CD4-positive, alpha-beta memory T cell (primary cell): ENCODE results near the gene KCNJ9. TPM values are rescaled to one million over a fixed set of nuclear protein-coding genes. Genes with fewer than 3 reads are reported as not detected.

Experiments
- CTCF ChIA-PET: fragments of 350-600 bp; sonication (Branson Sonifier 250); formaldehyde crosslinking; loops from one replicate; lab custom pipeline; 2021; ENCODE audit warnings: inconsistent platforms; ENCODE audit not compliant: partially characterized antibody; lab: Charles Lee
- POLR2A ChIA-PET: fragments of 350-600 bp; sonication (Branson Sonifier 250); formaldehyde crosslinking; loops from one replicate; lab custom pipeline; 2021; ENCODE audit not compliant: partially characterized antibody; lab: Charles Lee
- DNase-seq, 5 donors: peaks; one replicate each; pipeline versions ENCODE4 v3.0.0 to v3.0.0-alpha.2; 2020 to 2022; ENCODE audit warnings: mixed read lengths in 1 of 5
- H3K27ac ChIP-seq: one replicate; pipeline ENCODE4 v1.7.0; 2013; ENCODE audit warnings: low read depth, low read length
- H3K27me3 ChIP-seq: 2 replicates; pipeline ENCODE4 v1.7.0; 2013; ENCODE audit warnings: mild to moderate bottlenecking, low read length, moderate library complexity; ENCODE audit not compliant: insufficient read depth
- H3K36me3 ChIP-seq: 2 replicates; pipeline ENCODE4 v1.7.0; 2013; ENCODE audit warnings: mild to moderate bottlenecking, low read length, moderate library complexity; ENCODE audit not compliant: insufficient read depth
- H3K4me1 ChIP-seq: 2 replicates; pipeline ENCODE4 v1.7.0; 2013; ENCODE audit warnings: mild to moderate bottlenecking, low read length, moderate library complexity; ENCODE audit not compliant: insufficient read depth
- H3K4me3 ChIP-seq, 2 donors: one replicate each; pipeline ENCODE4 v1.7.0; 2013; ENCODE audit warnings: low read length in 2 of 2, mild to moderate bottlenecking in 1 of 2
- H3K9me3 ChIP-seq, 2 donors: one replicate each; pipeline ENCODE4 v1.7.0; 2013; ENCODE audit warnings: low read length in 2 of 2, control low read depth in 1 of 2; ENCODE audit not compliant: control insufficient read depth in 1 of 2
- H3K27ac Mint-ChIP-seq, 7 donors: one replicate each; pipeline ENCODE4 v1.8.0; 2020 to 2021; ENCODE audit warnings: mixed read lengths in 7 of 7, mild to moderate bottlenecking in 6 of 7, inconsistent platforms in 3 of 7, moderate library complexity in 3 of 7
- H3K27me3 Mint-ChIP-seq, 2 donors: one replicate each; pipeline ENCODE4 v1.8.0; 2020 to 2021; ENCODE audit warnings: mixed read lengths in 2 of 2
- H3K36me3 Mint-ChIP-seq, 2 donors: one replicate each; pipeline ENCODE4 v1.8.0; 2020 to 2021; ENCODE audit warnings: mixed read lengths in 2 of 2, inconsistent platforms in 1 of 2, mild to moderate bottlenecking in 1 of 2
- H3K4me1 Mint-ChIP-seq, 4 donors: one replicate each; pipeline ENCODE4 v1.8.0; 2020 to 2021; ENCODE audit warnings: mixed read lengths in 4 of 4, mild to moderate bottlenecking in 1 of 4
- H3K4me3 Mint-ChIP-seq, 8 donors: one replicate each; pipeline ENCODE4 v1.8.0; 2020 to 2021; ENCODE audit warnings: mixed read lengths in 8 of 8, mild to moderate bottlenecking in 7 of 8, moderate library complexity in 6 of 8, inconsistent platforms in 3 of 8
- H3K9me3 Mint-ChIP-seq, 8 donors: one replicate each; pipeline ENCODE4 v1.8.0; 2020 to 2021; ENCODE audit warnings: mixed read lengths in 8 of 8, mild to moderate bottlenecking in 5 of 8, inconsistent platforms in 3 of 8, moderate library complexity in 1 of 8
- intact Hi-C: fragments of 100-400 bp; cut with micrococcal nuclease; formaldehyde crosslinking; loops from one replicate; pipeline ENCODE4 v1.15.1; 2023
- polyA plus RNA-seq, 2 donors: library from polyadenylated mRNA; unstranded; fragments of 300-500 nt; fragmentation: Illumina TruSeq; gene quantifications; one replicate each; pipeline ENCODE4 v1.2.3, GENCODE V29; 2021
- total RNA-seq, 2 experiments: library from RNA; stranded (reverse); gene quantifications; one replicate each; pipeline ENCODE4 v1.2.3, GENCODE V29; 2021

Gene KCNJ9
- total and polyA plus RNA-seq, 4 experiments from 2014 or later, result not detected

- H3K4me3 Mint-ChIP-seq, result no peak overlapping the region
- intact Hi-C loops, result no loop called here
- Histone ChIP-seq H3K27ac (no peak overlapping the region), H3K4me1 (no peaks in the 10 kb centered on the region), H3K4me3 (no peak overlapping the region), H3K27me3 (no peaks in the 10 kb centered on the region), H3K9me3 (no peaks in the 10 kb centered on the region), H3K36me3 (no peaks in the 10 kb centered on the region)
- POLR2A ChIA-PET, result no interaction called here
- CTCF ChIA-PET, result interaction anchor here (0.8 kb wide), 1 partner anchor 71 kb away, joined by 4 read pairs; no protein-coding TSS in a partner anchor
- peaks cover 4 to 34% of the 10 kb centered on the region in 2 donors for H3K27me3 Mint-ChIP-seq
- no peak for DNase-seq
- H3K9me3 Mint-ChIP-seq, result no peaks in the 10 kb centered on the region
- H3K4me1 Mint-ChIP-seq, result no peaks in the 10 kb centered on the region
- H3K36me3 Mint-ChIP-seq, result no peaks in the 10 kb centered on the region
- no peak overlapping the region for H3K27ac Mint-ChIP-seq
Observed at GRCh38 chr1:160117300-160117699, 36.0 kb downstream of the KCNJ9 start.

- no peaks in the 10 kb centered on the region for H3K9me3 Mint-ChIP-seq
- H3K4me3 Mint-ChIP-seq, result no peak overlapping the region
- POLR2A ChIA-PET, result no interaction called here
- peaks cover 4 to 29% of the 10 kb centered on the region in 2 donors for H3K27me3 Mint-ChIP-seq
- no peaks in the 10 kb centered on the region for H3K9me3 ChIP-seq
- H3K27ac ChIP-seq, result no peak overlapping the region
- no peaks in the 10 kb centered on the region for H3K36me3 ChIP-seq
- no peaks in the 10 kb centered on the region for H3K4me1 ChIP-seq
- H3K36me3 Mint-ChIP-seq, result no peaks in the 10 kb centered on the region
- intact Hi-C loops, result no loop called here
- H3K27ac Mint-ChIP-seq, result no peak overlapping the region
- no peaks in the 10 kb centered on the region for H3K27me3 ChIP-seq
- H3K4me3 ChIP-seq, result no peak overlapping the region
- no peak for DNase-seq
- CTCF ChIA-PET, result interaction anchor here (0.8 to 1.3 kb wide), 2 partner anchors 72 to 174 kb away, joined by 3 to 4 read pairs; no protein-coding TSS in a partner anchor
- no peaks in the 10 kb centered on the region for H3K4me1 Mint-ChIP-seq
Observed at GRCh38 chr1:160117709-160118183, 36.4 kb downstream of the KCNJ9 start.

- Mint-ChIP-seq H3K4me1 (no peaks in the 10 kb centered on the region), H3K27me3 (peaks cover 4 to 27% of the 10 kb centered on the region in 2 donors), H3K9me3 (no peaks in the 10 kb centered on the region), H3K27ac (peak overlapping the region in 1 of 7 donors; percentile 7), H3K4me3 (no peak overlapping the region), H3K36me3 (no peaks in the 10 kb centered on the region)
- ChIA-PET POLR2A (no interaction called here), CTCF (interaction anchor here (1.3 kb wide), 1 partner anchor 173 kb away, joined by 3 read pairs; no protein-coding TSS in a partner anchor)
- Histone ChIP-seq H3K9me3 (no peaks in the 10 kb centered on the region), H3K27me3 (no peaks in the 10 kb centered on the region), H3K36me3 (no peaks in the 10 kb centered on the region), H3K4me1 (no peaks in the 10 kb centered on the region), H3K4me3 (no peak overlapping the region), H3K27ac (no peak overlapping the region)
- no peak for DNase-seq
- intact Hi-C loops, result no loop called here
Observed at GRCh38 chr1:160118928-160119327, 37.6 kb downstream of the KCNJ9 start.

DNA sequence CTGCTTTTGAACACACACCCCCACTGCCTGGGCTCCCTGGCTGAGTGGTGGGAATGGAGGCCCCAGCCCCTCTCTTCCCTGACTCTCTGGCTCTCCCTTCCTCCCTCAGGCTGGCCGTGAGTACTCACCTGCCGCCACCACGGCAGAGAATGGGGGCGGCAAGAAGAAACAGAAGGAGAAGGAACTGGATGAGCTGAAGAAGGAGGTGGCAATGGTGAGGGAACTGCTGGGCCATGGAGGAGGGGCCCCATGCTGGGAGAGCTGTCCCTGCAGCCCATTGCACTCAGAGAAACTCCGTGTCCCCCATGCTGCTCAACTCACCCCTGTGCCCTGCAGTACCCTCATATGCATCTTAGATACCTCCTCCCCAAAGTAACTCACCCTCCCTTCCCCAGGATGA lies 39.5 kb downstream of the KCNJ9 start:
- no peaks in the 10 kb centered on the region for H3K4me1 Mint-ChIP-seq
- H3K9me3 Mint-ChIP-seq, result no peaks in the 10 kb centered on the region
- no peaks in the 10 kb centered on the region for H3K36me3 Mint-ChIP-seq
- no peaks in the 10 kb centered on the region for H3K9me3 ChIP-seq
- H3K36me3 ChIP-seq, result no peaks in the 10 kb centered on the region
- no peak overlapping the region for H3K27ac ChIP-seq
- H3K4me3 ChIP-seq, result no peak overlapping the region
- intact Hi-C loops, result no loop called here
- H3K27ac Mint-ChIP-seq, result no peak overlapping the region
- ChIA-PET POLR2A (no interaction called here), CTCF (no interaction called here)
- no peak overlapping the region for H3K4me3 Mint-ChIP-seq
- DNase-seq, result no peak
- no peaks in the 10 kb centered on the region for H3K27me3 ChIP-seq
- no peaks in the 10 kb centered on the region for H3K4me1 ChIP-seq
- peaks cover 4 to 18% of the 10 kb centered on the region in 2 donors for H3K27me3 Mint-ChIP-seq

- H3K9me3 ChIP-seq, result no peaks in the 10 kb centered on the region
- no peak overlapping the region for H3K27ac ChIP-seq
- H3K27ac Mint-ChIP-seq, result no peak overlapping the region
- H3K36me3 ChIP-seq, result no peaks in the 10 kb centered on the region
- no peak for DNase-seq
- CTCF ChIA-PET, result no interaction called here
- POLR2A ChIA-PET, result no interaction called here
- H3K9me3 Mint-ChIP-seq, result no peaks in the 10 kb centered on the region
- H3K27me3 Mint-ChIP-seq, result peaks cover 4 to 16% of the 10 kb centered on the region in 2 donors
- H3K27me3 ChIP-seq, result no peaks in the 10 kb centered on the region
- H3K4me3 Mint-ChIP-seq, result no peak overlapping the region
- H3K4me3 ChIP-seq, result no peak overlapping the region
- intact Hi-C loops, result no loop called here
- no peaks in the 10 kb centered on the region for H3K4me1 Mint-ChIP-seq
- H3K4me1 ChIP-seq, result no peaks in the 10 kb centered on the region
- H3K36me3 Mint-ChIP-seq, result no peaks in the 10 kb centered on the region
Observed at GRCh38 chr1:160121388-160121787, 40.0 kb downstream of the KCNJ9 start.

DNA sequence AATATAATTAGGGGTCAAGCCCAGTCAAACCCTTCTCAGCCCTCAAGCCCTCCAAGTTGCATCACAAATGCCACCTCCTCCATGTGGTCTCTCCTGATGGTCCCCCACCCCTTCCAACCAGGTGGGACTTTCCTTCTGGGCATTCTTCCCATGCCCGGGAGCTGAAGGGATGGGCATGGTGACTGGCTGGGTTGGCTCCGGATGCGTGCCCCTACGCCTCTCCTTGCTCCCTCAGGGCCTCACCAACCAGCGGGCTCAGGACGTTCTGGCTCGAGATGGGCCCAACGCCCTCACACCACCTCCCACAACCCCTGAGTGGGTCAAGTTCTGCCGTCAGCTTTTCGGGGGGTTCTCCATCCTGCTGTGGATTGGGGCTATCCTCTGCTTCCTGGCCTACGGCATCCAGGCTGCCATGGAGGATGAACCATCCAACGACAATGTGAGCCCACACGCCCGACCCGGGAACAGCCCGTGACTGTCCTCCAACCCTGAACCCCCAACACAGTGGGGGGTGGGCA lies 41.7 kb downstream of the KCNJ9 start:
- Mint-ChIP-seq H3K36me3 (no peaks in the 10 kb centered on the region), H3K4me3 (no peak overlapping the region), H3K27me3 (peaks cover 2 to 10% of the 10 kb centered on the region in 2 donors), H3K4me1 (no peaks in the 10 kb centered on the region), H3K27ac (no peak overlapping the region), H3K9me3 (no peaks in the 10 kb centered on the region)
- no peaks in the 10 kb centered on the region for H3K9me3 ChIP-seq
- H3K4me3 ChIP-seq, result no peak overlapping the region
- H3K36me3 ChIP-seq, result no peaks in the 10 kb centered on the region
- no peak overlapping the region for H3K27ac ChIP-seq
- intact Hi-C loops, result no loop called here
- DNase-seq, result no peak
- ChIA-PET CTCF (no interaction called here), POLR2A (no interaction called here)
- no peaks in the 10 kb centered on the region for H3K27me3 ChIP-seq
- no peaks in the 10 kb centered on the region for H3K4me1 ChIP-seq

DNA sequence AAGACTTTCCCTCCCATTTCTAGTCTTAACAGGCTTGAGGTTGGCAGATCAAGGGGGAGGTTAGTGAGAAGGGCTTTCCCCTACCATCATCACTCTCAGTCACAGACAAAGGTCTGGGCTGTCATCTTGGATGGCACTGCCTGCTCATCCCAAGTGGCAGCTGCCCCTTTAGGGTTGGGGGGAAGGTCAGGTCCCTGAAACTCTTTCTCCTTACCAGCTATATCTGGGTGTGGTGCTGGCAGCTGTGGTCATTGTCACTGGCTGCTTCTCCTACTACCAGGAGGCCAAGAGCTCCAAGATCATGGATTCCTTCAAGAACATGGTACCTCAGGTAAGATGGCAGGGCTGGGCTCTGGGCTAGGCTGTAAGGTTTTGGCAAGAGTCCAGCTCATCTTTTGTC lies 42.4 kb downstream of the KCNJ9 start:
- H3K27ac Mint-ChIP-seq, result no peak overlapping the region

More for the DNA sequence above, 42.4 kb downstream of the KCNJ9 start:
- intact Hi-C loops, result no loop called here
- Mint-ChIP-seq H3K36me3 (no peaks in the 10 kb centered on the region), H3K4me3 (no peak overlapping the region), H3K27me3 (peaks cover 1 to 8% of the 10 kb centered on the region in 2 donors), H3K4me1 (no peaks in the 10 kb centered on the region), H3K9me3 (no peaks in the 10 kb centered on the region)
- Histone ChIP-seq H3K4me3 (no peak overlapping the region), H3K36me3 (no peaks in the 10 kb centered on the region), H3K4me1 (no peaks in the 10 kb centered on the region), H3K27ac (no peak overlapping the region), H3K9me3 (no peaks in the 10 kb centered on the region), H3K27me3 (no peaks in the 10 kb centered on the region)
- no peak for DNase-seq
- CTCF ChIA-PET, result no interaction called here
- POLR2A ChIA-PET, result no interaction called here
